CD4-positive, alpha-beta T cell treated with Interleukin-12 subunit alpha and Interleukin-12 subunit beta, for 1 hour (primary cell): ENCODE results near the gene AMACR.
"Not testable (repeated sequence)": the region's sequence is repeated elsewhere in the genome, so short reads cannot be mapped to it uniquely, and the experiment has no call there.

ENCODE experiments used
- DNase-seq: peaks from one replicate; pipeline ENCODE4 v3.0.0-alpha.2; 2020

The AMACR gene

DNA sequence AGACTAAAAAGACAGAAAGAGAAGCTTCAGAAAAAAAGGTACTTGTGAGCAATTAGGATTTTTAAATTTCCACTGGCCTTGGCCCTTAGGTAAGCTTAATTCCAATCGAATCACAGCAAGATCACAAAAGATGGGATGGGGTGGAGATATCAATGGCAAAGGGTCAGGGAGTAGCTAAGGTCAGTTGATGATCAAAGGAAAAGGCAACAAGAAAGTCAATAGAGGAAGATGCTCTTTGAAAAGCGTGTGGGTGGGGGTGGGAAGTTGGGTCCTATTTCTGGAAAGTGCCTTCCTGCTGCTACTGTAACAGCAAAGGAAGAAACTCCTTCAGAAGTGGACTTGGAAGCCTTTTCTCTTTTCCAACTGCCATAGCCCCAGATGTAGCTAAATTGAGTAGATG is 27.9 kb upstream of the AMACR start:
- no peak for DNase-seq

DNA sequence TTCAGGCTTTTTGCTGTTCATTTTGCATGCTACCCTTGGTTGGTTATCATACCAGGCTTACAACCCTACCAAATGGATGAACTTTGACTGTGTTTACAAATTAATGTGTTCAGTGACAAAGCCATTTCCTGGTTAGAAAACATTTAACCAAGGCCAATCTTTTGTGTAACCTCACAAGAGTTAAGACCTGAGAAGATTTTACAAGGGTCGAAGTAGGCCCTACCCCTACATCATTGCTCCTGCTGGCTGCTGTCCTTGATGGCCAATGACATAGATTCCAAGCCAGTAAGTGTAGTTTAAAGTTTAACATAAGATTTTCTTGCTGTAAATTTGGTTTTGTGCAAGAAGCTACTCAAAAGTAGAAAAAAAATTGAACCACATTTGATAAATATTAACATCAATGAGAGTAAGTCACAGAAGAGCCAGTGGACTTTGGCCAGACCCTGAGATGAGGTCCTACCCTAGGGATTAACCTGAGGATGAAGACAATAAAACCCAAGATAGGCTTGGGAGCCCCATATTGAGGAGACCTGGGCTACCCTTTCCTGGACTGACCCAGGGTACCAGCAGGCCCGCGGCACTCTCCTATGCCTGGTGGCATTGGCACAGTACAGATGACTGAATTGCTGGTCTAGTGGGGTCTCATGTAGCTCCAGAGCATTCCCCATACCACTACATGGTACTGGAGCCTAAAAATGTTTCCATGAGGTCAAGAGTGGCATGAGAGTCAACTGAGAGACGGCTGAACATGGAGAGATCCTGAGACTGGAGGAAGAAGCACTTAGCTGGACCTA is 26.9 kb upstream of the AMACR start:
- no peak for DNase-seq

DNA sequence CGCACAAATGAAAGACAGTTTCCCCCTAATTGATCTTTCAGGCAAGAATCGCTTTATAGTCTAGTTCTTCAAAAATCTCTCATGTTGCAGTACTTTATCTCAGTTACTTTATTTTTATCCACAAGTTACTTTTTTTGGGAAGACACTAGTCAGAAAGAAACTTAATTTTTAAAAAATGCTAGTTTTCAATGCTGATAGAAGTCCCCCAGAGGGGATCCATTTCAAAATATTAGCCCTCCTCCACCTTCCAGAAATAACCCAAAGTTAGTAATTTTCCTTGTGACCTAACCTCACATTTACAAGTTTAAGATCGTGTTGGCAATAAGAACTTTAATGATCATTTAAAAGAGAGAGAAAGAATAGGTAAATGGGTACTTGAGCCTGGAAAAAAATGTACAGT is 24.1 kb upstream of the AMACR start:
- no peak for DNase-seq

DNA sequence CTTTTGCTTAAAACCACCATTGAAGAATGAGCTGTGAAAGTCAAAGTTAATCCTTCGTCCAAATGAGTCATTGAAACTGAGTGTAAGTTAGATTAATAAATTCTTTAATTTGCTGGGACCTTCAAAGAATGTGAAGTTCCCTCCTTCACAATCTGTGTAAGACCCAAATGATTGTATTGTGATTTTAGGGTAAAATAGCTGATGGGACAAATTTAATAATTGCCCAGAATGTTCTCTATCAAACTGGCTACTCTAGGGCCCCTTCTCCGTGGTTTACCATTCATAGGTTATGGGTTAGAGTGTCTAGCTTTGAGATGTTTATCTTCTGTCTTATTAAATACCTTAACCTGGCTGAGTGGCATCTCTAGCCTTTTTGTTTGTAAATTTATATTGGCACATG is 23.3 kb upstream of the AMACR start:
- DNase-seq, result no peak

DNA sequence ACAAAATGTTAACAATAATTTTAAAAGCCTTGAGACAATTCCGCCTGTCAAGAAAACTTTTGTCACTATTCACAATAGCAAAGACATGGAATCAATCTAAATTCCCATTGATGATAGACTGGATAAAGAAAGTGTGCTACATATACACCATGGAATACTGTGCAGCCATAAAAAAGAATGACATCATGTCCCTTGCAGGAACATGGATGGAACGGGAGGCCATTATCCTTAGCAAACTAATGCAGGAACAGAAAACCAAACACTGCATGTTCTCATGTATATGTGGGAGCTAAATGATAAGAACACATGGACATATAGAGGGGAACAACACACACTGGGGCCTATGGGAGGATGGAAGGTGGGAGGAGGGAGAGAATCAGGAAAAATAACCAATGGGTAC is 22.7 kb upstream of the AMACR start:
- not testable (repeated sequence) for DNase-seq

DNA sequence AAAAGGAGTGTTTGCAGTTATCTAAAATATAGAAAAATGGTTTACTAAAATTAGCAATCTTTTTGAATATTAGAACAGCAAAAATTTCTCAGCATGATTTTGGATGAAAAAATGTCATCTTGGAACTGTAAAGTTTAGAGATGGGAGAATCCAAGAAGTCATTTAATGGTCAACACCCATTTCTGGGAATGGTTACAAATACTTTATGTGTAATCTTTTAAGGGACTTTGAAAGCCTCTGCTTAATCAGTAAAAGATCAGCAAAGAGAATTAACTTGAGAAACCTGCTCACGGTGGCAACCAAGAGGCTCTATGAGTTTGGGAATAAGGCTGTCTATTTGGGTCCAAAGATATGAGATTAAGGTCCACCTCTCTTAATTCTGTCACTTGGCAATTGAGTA is 22.2 kb upstream of the AMACR start:
- DNase-seq, result no peak

DNA sequence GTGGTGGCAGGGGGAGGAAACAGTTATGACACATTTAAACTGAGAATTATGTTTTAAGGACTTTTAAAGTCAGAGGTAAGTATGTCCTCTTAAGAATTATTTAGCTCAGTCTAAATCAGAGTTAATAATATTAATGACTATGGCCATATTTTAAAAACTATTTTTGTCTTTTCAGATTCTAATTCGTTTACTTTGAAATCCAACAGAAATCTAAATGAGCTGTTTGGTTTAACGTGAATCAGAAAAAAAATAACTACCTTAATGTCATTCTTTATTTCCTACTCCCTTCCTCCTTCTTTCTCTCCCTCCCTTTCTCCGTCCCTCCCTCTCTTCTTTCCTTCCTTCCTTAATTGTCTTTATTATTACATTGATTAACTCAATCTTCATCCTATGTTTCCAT is 20.5 kb upstream of the AMACR start:
- DNase-seq, result no peak

DNA sequence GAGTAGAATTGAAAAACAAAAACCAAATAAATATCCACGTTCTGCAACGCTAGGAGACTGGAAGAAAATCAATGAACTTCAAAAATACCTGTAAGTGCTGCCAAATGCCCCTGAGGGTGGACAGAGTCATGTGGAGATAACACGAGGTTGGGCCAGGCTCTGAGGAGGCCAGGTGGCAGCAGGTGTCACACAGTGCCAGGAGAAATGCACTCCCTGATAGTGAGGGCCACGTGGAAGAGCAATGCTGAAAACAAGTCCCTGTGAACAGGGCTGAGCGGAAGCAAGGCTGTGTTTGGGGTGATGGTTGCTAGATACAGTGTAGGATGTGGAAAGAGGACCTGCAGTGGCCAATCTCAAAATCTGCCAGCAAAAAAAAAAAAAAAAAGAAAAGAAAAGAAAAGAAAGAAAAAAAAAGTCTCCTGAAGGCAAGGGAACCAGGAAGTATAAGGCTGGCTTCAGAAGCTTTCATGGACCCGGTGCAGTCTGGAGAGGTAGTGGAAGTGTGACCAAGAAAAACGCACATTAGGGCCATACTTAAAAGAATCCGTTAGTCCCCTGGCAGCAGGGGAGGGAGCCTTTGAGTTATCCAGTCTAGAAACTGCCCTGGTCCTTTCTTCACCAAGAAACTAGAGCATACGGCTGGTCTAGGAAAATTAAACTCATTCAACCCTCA is 18.4 kb upstream of the AMACR start:
- DNase-seq, result no peak

DNA sequence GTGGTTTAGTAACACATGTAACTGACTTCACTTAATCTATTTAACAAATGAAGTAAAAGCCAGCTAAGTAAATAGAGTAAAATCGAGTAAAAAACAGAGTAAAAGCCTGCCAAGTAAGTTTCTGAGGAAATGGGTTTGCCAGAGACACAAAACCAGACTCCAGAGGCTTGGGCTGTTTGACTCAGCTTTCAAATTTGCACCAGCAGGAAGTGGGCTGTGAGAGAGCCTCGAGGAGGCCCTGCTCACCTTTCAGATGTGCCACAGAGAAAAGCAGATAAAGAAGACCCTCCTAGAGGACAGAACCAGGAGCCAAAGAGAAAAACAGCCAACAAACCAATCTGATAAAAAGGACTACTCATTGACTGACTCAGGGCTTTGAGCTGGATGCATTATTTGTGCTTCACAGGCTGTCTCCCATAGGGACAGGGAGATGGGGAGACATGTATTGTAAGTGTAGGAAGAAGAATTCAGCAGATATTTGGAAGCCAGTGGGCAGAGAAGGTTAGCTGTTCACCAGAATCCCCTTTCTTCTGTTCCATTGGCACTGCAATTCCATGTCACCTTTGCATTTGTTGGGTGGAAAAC is 14.4 kb upstream of the AMACR start:
- no peak for DNase-seq

DNA sequence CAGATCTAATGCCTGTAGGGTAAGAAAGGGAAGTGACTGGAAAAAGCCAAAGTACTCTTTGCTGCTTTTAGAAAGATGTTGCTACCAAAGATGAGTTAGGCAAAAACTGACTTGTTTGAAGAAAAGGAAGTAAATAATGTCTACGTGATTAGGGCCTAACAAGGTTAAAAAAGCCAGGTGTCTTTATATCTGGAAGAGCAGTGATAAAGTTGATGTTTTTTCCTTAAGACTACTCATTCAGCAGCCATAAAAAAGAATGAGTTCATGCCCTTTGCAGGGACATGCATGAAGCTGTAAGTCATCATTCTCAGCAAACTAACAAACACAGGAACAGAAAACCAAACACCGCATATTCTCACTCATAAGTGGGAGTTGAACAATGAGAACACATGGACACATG is 13.5 kb upstream of the AMACR start:
- no peak for DNase-seq

DNA sequence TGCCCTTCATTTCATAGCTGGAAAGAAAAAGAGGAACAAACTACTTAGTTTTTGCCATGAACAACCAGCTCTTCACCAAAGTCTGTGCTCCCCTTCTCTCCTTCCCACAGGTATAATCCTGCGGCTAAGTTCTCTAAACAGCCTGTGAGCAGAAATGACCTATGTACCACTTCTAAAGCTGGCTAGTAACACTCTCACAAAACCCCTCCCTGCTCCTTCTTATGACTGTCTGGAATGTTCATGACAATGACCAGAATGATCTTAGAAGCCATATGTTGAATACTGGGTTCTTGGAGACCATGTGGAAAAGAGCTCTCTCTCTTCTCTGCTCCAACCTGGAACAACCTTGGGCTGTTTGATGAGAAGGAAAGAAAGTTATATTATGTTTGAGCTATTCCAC is 12.9 kb upstream of the AMACR start:
- DNase-seq, result no peak

DNA sequence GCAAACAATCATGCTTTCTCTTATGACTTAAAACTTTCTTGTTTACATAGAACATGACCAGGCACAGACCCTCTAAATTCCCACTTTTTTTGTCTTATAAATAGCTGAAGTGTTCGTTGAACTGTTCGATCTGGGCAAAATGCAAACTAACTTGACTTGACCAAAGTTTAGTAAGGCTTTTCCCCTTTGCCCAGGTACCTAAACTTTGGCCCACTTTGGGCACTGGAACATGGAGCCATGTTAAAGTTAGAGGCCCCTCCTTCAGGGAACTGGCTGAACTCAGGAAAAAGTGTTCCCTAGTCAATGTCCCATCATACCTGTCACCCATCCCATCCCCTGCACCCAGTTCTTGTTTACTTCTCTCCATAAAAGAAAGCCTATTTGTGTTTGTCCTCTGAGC is 9.4 kb upstream of the AMACR start:
- no peak for DNase-seq

DNA sequence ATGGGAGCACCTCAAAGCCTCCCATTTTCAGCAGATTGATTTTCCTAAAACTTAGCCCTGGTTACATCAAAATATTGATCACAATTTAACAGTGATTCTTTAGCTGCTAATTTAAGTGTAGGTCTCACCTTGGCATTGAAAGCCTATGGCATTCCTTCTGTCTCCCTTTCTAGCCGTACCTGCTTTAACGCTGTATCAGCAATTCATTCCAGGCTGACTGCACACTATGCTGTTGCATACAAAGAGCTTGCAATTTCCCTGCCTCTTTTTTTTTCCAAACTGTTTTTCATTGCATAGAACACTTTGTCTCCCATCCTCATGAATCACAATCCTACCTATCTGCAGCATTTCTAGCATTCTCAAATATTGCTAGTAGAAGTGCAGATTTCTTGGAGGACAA is 8.9 kb upstream of the AMACR start:
- no peak for DNase-seq

DNA sequence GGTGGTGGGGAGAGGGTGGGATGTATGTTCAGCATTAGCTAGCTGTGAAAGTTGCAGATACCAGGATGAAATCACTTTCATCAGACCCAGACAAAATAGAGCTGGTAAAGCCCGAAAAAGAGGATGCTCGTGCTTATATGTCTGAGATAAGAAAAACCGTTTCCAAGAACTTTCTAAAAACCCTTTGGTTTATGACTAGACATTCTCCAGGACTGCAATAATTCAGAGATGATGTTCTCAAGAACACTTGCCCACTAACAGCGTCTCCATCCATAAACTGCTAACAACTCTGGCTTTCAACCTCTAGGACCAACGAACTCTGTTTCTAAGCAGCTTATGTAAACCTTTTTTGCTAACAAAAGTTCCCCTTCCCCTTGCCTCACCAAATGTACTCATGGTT is 8.4 kb upstream of the AMACR start:
- DNase-seq, result no peak

DNA sequence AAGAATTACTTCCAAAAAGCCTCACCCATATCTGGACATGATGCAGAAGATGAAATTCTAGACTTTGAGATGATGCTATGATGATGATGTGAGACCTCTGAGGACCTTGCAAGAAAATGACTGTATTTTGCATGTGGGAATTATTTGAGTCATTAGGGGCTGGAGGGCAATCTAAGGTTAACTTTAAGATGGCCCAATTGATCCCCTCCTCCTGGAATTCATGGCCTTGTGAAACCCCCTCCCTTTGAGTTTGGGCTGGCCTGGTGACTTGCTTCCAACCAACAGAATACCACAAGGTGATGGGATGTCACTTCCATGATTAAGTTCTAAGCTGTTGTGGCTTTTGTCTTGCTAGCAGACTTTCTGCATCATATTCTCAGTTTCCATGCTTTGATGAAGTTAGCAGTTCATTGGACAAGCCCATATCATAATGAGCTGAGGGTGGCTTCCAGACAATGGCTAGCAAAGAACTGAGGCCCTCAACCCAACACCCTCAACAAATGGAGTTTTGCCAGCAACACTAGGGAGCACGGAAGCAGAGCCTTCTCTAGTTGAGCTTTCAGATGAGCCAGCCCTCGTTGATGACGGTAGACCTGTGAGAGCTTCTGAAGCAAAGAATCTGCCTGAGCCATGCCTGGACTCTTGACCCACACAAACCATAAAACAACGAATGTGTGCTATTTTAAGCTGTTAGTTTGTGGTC is 7.4 kb upstream of the AMACR start:
- DNase-seq, result no peak

DNA sequence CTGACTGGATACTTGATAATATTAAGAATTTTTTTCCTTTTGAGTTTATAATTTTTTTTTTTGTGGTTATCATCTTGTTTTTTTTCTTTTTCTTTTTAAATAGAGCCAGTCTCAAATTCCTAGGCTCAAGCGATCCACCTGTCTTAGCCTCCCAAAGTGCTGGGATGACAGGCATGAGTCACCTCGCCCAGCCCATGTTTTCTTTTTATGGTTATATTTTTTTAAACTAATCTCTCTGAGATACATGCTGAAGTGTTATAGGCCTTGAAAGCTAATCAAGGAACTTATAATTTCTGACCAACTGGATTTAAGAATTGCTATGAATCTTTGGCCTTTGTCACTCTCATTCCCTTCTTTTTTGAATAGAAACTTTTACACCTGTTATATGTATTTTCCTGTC is 6.8 kb upstream of the AMACR start:
- no peak for DNase-seq

DNA sequence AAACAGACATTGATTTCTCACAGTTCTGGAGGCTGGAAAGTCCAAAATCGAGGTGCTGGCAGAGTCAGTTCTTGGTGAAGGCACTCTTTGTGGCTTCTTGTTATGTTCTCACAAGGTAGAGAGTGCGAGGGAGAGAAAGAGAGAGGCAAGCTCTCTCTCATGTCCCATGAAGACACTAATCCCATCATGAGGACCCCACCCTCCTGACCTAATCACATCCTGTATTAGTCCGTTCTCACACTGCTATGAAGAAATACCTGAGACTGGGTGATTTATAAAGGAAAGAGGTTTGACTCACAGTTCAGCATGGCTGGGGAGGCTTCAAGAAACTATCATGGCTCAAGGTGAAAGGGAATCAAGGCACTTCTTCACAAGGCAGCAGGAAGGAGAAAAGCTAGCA is 5.7 kb upstream of the AMACR start:
- DNase-seq, result no peak

DNA sequence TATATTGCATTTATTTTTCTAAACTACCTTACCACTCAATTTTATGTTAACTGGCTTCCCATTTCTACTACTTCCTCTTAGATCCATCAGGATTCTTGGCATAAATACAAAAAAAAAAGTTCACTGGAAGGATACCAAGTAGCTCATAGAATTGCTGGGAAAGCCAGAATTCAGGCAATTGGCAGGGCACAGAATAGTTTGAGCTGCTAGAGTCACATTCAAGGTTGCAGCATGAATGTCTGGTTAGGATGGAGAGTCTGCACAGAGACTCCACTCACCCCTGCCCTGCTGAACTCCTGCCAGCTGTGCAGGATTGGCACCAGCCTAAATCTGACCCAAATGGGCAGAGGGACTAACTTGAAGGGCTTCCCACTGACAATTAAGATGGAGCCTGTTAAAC is 4.9 kb upstream of the AMACR start:
- no peak for DNase-seq

DNA sequence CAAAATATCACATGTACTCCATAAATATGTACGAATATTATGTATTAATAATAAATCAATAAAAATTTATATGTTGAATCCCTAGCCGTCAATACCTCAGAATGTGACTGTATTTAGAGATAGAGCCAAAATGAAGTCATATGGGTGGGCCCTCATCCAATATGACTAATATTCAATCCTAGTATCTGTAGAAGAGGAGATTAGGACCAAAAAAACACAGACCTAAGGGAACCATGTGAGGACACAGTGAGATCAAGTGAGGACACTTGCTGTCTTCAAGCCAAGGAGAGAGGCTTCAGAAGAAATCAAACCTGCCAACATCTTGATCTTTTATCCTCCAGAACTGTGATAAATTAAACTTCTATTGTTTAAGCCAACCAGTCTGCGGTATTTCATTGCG is 3.7 kb upstream of the AMACR start:
- DNase-seq, result no peak

DNA sequence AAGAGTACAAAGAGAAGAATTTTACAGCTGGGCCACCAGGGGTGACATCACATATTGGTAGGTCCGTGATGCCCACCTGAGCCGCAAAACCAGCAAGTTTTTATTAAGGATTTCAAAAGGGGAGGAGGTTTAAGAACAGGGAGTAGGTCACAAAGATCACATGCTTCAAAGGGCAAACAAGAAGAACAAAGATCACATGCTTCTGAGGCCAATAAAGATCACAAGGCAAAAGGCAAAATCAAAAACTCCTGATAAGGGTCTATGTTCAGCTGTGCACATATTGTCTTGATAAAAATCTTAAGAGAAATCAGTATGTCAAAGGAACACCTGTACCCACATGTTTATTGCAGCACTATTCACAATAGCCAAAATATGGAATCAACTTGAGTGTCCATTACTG is 2.3 kb upstream of the AMACR start:
- DNase-seq, result not testable (repeated sequence)

DNA sequence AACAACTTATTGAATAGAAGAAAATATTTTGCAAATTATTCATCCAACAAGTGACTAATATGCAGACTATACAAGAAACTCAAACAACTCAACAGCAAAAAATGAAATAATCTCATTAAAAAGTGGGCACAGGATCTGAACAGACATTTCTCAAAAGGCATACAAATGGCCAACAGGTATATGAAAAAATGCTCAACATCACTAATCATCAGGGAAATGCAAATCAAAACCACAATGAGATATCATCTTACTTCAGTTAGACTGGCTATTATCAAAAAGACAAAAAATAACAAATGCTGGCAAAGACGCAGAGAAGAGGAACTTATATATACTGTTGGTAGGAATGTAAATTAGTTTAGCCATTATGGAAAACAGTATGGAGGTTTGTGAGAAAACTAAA is 1.8 kb upstream of the AMACR start:
- no peak for DNase-seq

DNA sequence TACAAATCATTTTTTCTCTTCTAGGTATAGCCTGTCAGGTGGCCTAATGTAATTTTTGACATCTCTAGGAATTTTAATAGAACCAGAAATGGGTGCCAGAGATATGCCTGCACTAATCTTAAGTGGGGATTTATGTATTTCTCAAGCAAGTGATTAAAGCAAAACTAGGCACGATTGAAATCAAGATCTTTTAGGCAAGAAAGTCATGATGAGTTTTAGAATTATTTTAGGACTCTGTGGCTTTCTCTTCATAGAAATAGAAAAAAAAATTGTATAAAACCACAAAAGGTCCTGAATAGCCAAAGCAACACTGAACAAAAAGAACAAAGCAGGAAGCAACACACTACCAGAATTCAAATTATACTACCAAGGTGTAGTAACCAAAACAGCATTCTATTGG is 952 bp upstream of the AMACR start:
- no peak for DNase-seq

DNA sequence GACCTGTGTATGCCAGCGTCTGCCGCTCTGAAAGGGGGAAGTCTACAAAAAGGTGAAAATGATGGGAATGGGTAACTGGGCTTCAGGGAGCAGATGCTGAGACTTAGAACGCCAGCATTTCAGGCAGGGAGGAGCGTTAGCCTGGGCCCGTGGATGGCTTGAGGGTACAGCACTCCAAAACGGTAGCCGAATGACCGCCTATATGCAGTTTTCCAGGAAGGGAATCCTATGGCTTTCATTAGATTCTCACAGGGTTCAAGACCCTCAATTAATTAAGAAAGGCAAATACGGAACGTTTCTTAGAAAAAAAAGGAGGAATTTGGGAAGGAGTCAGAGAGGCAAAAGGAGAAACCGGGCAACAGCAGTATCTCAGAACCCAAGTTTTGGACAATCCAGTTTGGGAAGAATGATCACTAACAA is 639 bp downstream of the AMACR start:
- no peak for DNase-seq

DNA sequence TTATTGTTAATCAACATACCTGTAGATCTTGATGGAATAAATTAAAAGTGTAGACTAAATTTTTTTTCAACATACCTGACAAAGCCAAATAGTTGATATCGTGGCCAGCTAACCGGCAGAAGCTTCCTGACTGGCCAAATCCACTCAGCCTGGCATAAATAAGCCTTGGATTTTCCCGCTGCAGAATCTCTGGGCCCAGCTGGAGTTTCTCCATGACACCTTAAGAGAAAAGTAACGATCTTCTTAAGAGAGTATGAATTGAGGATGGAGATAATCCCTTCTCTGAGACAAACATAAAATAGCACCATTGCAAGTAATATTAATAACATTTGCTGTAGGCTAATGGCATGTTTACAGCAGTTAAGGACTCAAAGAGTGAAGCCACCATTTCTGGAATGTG is 2.2 kb downstream of the AMACR start:
- no peak for DNase-seq
